ENCODE measurements around the gene RABGEF1. TPM values are rescaled to one million over a fixed set of nuclear protein-coding genes. Genes with fewer than 3 reads are reported as not detected.

Gene RABGEF1
- total and polyA plus RNA-seq, 2 donors (not counting 3 experiments of a cell fraction or from before 2014, with no cell fraction given), result 11.6 to 15.5 TPM

DNA sequence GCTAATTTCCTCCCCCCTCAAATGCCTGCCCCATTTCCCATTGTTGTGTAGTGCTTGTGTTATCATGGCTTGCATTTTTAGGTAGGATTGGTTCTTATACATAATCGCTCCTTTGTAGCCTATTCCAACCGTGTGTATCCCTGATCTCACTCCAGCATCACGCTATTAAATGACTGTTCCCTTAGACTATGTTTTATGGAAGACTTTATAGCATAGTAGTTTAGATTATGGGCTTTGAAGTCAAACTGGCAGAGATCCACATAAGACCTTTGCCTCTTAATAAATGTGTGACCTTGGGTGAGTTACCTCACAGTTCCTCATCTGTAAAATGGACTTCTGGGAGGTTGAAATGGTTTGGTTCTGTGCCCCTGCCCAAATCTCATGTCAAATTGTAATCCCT lies 5.4 kb upstream of the RABGEF1 start:
- no peak overlapping the region for H3K27ac ChIP-seq (ENCODE audit: insufficient read depth, low read depth, low read length)
- H3K4me2 ChIP-seq (ENCODE audit: insufficient read depth, low read length), result no peak overlapping the region
- FAIRE-seq, result no peak
- H3K9ac ChIP-seq (replicated peaks; ENCODE audit: extremely low read depth, insufficient read depth, low read length), result no peak overlapping the region
- no peaks in the 10 kb centered on the region for H4K20me1 ChIP-seq (replicated peaks; ENCODE audit: control insufficient read depth, extremely low read depth, insufficient read depth, low read length)
- no peak overlapping the region for H3K4me3 ChIP-seq (replicated peaks in 1 of 3; ENCODE audit: insufficient read depth in 1 of 3, low read depth in 1 of 3, low read length in 3 of 3)
- H3K4me1 ChIP-seq (ENCODE audit: control insufficient read depth, extremely low read depth, insufficient read depth, low read length), result peaks cover 5% of the 10 kb centered on the region
- TF ChIP-seq GATA2 (IDR thresholded peaks at IDR 0.05; ENCODE audit: insufficient read depth, insufficient read length, low read depth, low read length) (no peak), MYC (IDR thresholded peaks at IDR 0.05; ENCODE audit: low read depth, low read length) (no peak)
- TF ChIP-seq, protein P1, sequence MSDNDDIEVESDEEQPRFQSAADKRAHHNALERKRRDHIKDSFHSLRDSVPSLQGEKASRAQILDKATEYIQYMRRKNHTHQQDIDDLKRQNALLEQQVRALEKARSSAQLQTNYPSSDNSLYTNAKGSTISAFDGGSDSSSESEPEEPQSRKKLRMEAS (IDR thresholded peaks at IDR 0.05; ENCODE audit: insufficient read depth, insufficient read length), result no peak
- TF ChIP-seq, protein P2, sequence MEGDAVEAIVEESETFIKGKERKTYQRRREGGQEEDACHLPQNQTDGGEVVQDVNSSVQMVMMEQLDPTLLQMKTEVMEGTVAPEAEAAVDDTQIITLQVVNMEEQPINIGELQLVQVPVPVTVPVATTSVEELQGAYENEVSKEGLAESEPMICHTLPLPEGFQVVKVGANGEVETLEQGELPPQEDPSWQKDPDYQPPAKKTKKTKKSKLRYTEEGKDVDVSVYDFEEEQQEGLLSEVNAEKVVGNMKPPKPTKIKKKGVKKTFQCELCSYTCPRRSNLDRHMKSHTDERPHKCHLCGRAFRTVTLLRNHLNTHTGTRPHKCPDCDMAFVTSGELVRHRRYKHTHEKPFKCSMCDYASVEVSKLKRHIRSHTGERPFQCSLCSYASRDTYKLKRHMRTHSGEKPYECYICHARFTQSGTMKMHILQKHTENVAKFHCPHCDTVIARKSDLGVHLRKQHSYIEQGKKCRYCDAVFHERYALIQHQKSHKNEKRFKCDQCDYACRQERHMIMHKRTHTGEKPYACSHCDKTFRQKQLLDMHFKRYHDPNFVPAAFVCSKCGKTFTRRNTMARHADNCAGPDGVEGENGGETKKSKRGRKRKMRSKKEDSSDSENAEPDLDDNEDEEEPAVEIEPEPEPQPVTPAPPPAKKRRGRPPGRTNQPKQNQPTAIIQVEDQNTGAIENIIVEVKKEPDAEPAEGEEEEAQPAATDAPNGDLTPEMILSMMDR (IDR thresholded peaks at IDR 0.05; ENCODE audit: extremely low read depth in 1 of 2, insufficient read depth in 1 of 2, low read depth in 1 of 2, low read length in 2 of 2), result no peak
- intact Hi-C loops (cut with micrococcal nuclease) (no loop called here), dilution Hi-C loops (cut with MboI; ENCODE audit: extremely low pct_ligation_motif_present, low sequenced_read_pairs) (no loop called here)
- CTCF ChIA-PET, result interaction anchor here (1.3 kb wide), 1 partner anchor 11 kb away, joined by 3 read pairs; no protein-coding TSS in a partner anchor
- BruUV-seq (replicated peaks), result no TSS peak
- no peaks in the 10 kb centered on the region for H3K9me3 ChIP-seq (replicated peaks; ENCODE audit: control insufficient read depth, insufficient read depth, low read length)
- DNase-seq (ENCODE audit: low read depth, low spot score), result no peak
- no peaks in the 10 kb centered on the region for H3K27me3 ChIP-seq (ENCODE audit: control insufficient read depth in 2 of 2, insufficient read depth in 2 of 2, low read length in 2 of 2)
- H3K36me3 ChIP-seq (ENCODE audit: control insufficient read depth in 2 of 2, extremely low read depth in 1 of 2, insufficient read depth in 2 of 2, low read length in 2 of 2), result no peaks in the 10 kb centered on the region
- no peak overlapping the region for H2AFZ ChIP-seq (ENCODE audit: low read depth, low read length)
- H3K79me2 ChIP-seq (ENCODE audit: control insufficient read depth, insufficient read depth, low read length), result peaks cover 6% of the 10 kb centered on the region
- POLR2A ChIA-PET, result no interaction called here
- no peaks in the 10 kb centered on the region for H3K9me1 ChIP-seq (replicated peaks; ENCODE audit: control insufficient read depth, extremely low read depth, insufficient read depth, low read length)

DNA sequence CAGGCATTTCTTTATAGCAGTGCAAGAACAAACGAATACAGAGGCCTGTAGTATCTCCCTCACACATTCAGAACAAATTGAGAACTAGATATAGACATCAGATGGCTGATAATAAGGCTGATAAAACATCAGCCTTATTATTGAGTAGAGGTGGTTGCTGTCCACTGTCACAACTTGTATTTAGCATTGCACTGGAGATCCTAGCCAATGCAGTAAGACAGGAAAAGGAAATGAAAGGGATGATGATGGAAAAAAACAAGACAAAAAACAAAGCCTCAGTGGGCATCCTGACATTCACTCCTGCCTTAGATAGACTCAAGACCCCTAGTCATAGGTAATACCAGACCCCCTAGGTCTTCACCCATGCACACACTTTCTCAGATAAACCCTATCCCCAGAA lies 4.7 kb upstream of the RABGEF1 start:
- no peak overlapping the region for H2AFZ ChIP-seq (ENCODE audit: low read depth, low read length)
- intact Hi-C loops (cut with micrococcal nuclease) (no loop called here), dilution Hi-C loops (cut with MboI; ENCODE audit: extremely low pct_ligation_motif_present, low sequenced_read_pairs) (no loop called here)
- FAIRE-seq, result no peak
- no peaks in the 10 kb centered on the region for H3K36me3 ChIP-seq (ENCODE audit: control insufficient read depth in 2 of 2, extremely low read depth in 1 of 2, insufficient read depth in 2 of 2, low read length in 2 of 2)
- TF ChIP-seq JUN (IDR thresholded peaks at IDR 0.05; ENCODE audit: borderline replicate concordance, insufficient read depth, insufficient read length, low read depth), result no peak
- no peak for TF ChIP-seq FOS (IDR thresholded peaks at IDR 0.05; ENCODE audit: borderline replicate concordance, insufficient read depth, low read length)
- TF ChIP-seq, protein P1 (IDR thresholded peaks at IDR 0.05; ENCODE audit: insufficient read depth, insufficient read length), result no peak
- no peak for TF ChIP-seq GATA2 (IDR thresholded peaks at IDR 0.05; ENCODE audit: insufficient read depth, insufficient read length, low read depth, low read length)
- TF ChIP-seq POLR2A (IDR thresholded peaks at IDR 0.05; ENCODE audit: low read depth, low read length), result no peak
- TF ChIP-seq EZH2 (IDR thresholded peaks at IDR 0.05; ENCODE audit: borderline replicate concordance, low read depth, low read length, severe bottlenecking), result no peak
- TF ChIP-seq MYC (IDR thresholded peaks at IDR 0.05; ENCODE audit: low read depth, low read length), result no peak
- no peak for TF ChIP-seq POLR2AphosphoS5 (IDR thresholded peaks at IDR 0.05; ENCODE audit: insufficient read depth, low read depth, low read length)
- TF ChIP-seq, protein P2 (IDR thresholded peaks at IDR 0.05; ENCODE audit: extremely low read depth in 1 of 2, insufficient read depth in 1 of 2, low read depth in 1 of 2, low read length in 2 of 2), result no peak
- no peaks in the 10 kb centered on the region for H3K9me1 ChIP-seq (replicated peaks; ENCODE audit: control insufficient read depth, extremely low read depth, insufficient read depth, low read length)
- H4K20me1 ChIP-seq (replicated peaks; ENCODE audit: control insufficient read depth, extremely low read depth, insufficient read depth, low read length), result no peaks in the 10 kb centered on the region
- DNase-seq (ENCODE audit: low read depth, low spot score), result no peak
- ChIA-PET POLR2A (no interaction called here), CTCF (no interaction called here)
- H3K27ac ChIP-seq (ENCODE audit: insufficient read depth, low read depth, low read length), result no peak overlapping the region
- H3K4me3 ChIP-seq (replicated peaks in 1 of 3; ENCODE audit: insufficient read depth in 1 of 3, low read depth in 1 of 3, low read length in 3 of 3), result no peak overlapping the region
- BruUV-seq (replicated peaks), result no TSS peak
- no peaks in the 10 kb centered on the region for H3K9me3 ChIP-seq (replicated peaks; ENCODE audit: control insufficient read depth, insufficient read depth, low read length)
- no peaks in the 10 kb centered on the region for H3K27me3 ChIP-seq (ENCODE audit: control insufficient read depth in 2 of 2, insufficient read depth in 2 of 2, low read length in 2 of 2)
- no peak overlapping the region for H3K4me2 ChIP-seq (ENCODE audit: insufficient read depth, low read length)
- H3K9ac ChIP-seq (replicated peaks; ENCODE audit: extremely low read depth, insufficient read depth, low read length), result no peak overlapping the region
- H3K79me2 ChIP-seq (ENCODE audit: control insufficient read depth, insufficient read depth, low read length), result peaks cover 8% of the 10 kb centered on the region
- H3K4me1 ChIP-seq (ENCODE audit: control insufficient read depth, extremely low read depth, insufficient read depth, low read length), result peaks cover 5% of the 10 kb centered on the region

Measured in endothelial cell of umbilical vein (primary cell).